Measurements from ENCODE around the gene LHPP. TPM values are rescaled to one million over a fixed set of nuclear protein-coding genes. Genes with fewer than 3 reads are reported as not detected.

The LHPP gene
- total and polyA plus RNA-seq, 3 donors from 2014 or later = 34.2 to 46.0 (median 45.0) TPM

GRCh38 chr10:124641282-124642087 lies 179.9 kb downstream of the LHPP start:
- WGBS, 2 donors = 64 to 75% methylated on average over 15 of the region's 15 CpGs

GRCh38 chr10:124642088-124642710 lies 180.6 kb downstream of the LHPP start:
- H3K4me3 ChIP-seq = no peak overlapping the region
- peak; percentile 58 for DNase-seq
- H3K9me3 ChIP-seq = no peaks in the 10 kb centered on the region
- WGBS, 2 donors = 88 to 97% methylated on average over 15 to 18 of the region's 20 CpGs
- peaks cover 66% of the 10 kb centered on the region for H3K4me1 ChIP-seq
- H3K36me3 ChIP-seq (ENCODE audit: low read depth, missing control alignments) = no peaks in the 10 kb centered on the region
- intact Hi-C loops (cut with DNase I; ENCODE audit: low total_unique reads) = no loop called here
- H3K27me3 ChIP-seq = no peaks in the 10 kb centered on the region
- peak overlapping the region in 1 of 2 donors; percentile 64 for H3K27ac ChIP-seq
- no peak for TF ChIP-seq CTCF (IDR thresholded peaks at IDR 0.05)
- TF ChIP-seq POLR2A (IDR thresholded peaks at IDR 0.05) = no peak

More at GRCh38 chr10:124641282-124642087, 179.9 kb downstream of the LHPP start:
- TF ChIP-seq CTCF (IDR thresholded peaks at IDR 0.05) = no peak
- TF ChIP-seq POLR2A (IDR thresholded peaks at IDR 0.05) = no peak
- H3K27me3 ChIP-seq = no peaks in the 10 kb centered on the region
- intact Hi-C loops (cut with DNase I; ENCODE audit: low total_unique reads) = no loop called here
- peaks cover 66% of the 10 kb centered on the region for H3K4me1 ChIP-seq
- H3K36me3 ChIP-seq (ENCODE audit: low read depth, missing control alignments) = no peaks in the 10 kb centered on the region
- no peaks in the 10 kb centered on the region for H3K9me3 ChIP-seq
- no peak overlapping the region for H3K4me3 ChIP-seq
- peak; percentile 60 for DNase-seq
- H3K27ac ChIP-seq = peak overlapping the region; percentile 2 to 64

- intact Hi-C loops (cut with DNase I; ENCODE audit: low total_unique reads) = no loop called here
- Histone ChIP-seq H3K9me3 (no peaks in the 10 kb centered on the region), H3K27me3 (no peaks in the 10 kb centered on the region), H3K36me3 (ENCODE audit: low read depth, missing control alignments) (no peaks in the 10 kb centered on the region), H3K27ac (no peak overlapping the region), H3K4me3 (no peak overlapping the region), H3K4me1 (peaks cover 79% of the 10 kb centered on the region)
- DNase-seq = no peak
- TF ChIP-seq CTCF (IDR thresholded peaks at IDR 0.05) = no peak
- TF ChIP-seq POLR2A (IDR thresholded peaks at IDR 0.05) = no peak
- 78 to 79% methylated on average over 25 to 30 of the region's 30 CpGs for WGBS, 2 donors
Observed at GRCh38 chr10:124643330-124644009, 181.8 kb downstream of the LHPP start.

GRCh38 chr10:124644236-124644635 lies 182.6 kb downstream of the LHPP start:
- no peak for TF ChIP-seq CTCF (IDR thresholded peaks at IDR 0.05)
- no peaks in the 10 kb centered on the region for H3K27me3 ChIP-seq
- DNase-seq = no peak
- peaks cover 86% of the 10 kb centered on the region for H3K4me1 ChIP-seq
- H3K4me3 ChIP-seq = no peak overlapping the region
- WGBS, 2 donors = 77 to 88% methylated on average over 4 of the region's 4 CpGs
- H3K9me3 ChIP-seq = no peaks in the 10 kb centered on the region
- intact Hi-C loops (cut with DNase I; ENCODE audit: low total_unique reads) = no loop called here
- no peaks in the 10 kb centered on the region for H3K36me3 ChIP-seq (ENCODE audit: low read depth, missing control alignments)
- no peak overlapping the region for H3K27ac ChIP-seq
